Kidney epithelial cell (primary cell): ENCODE measurements around the gene COPS6. TPM values are rescaled to one million over a fixed set of nuclear protein-coding genes. Genes with fewer than 3 reads are reported as not detected.

ENCODE experiments used
- DNase-seq: peaks from one replicate; pipeline ENCODE4 v3.0.0-alpha.2; 2010; ENCODE audit warnings: low read depth
- H3K27me3 ChIP-seq: 2 replicates; pipeline ENCODE4 v1.6.0; 2011; ENCODE audit warnings: low read length; ENCODE audit not compliant: control insufficient read depth, insufficient read depth
- H3K36me3 ChIP-seq: 2 replicates; pipeline ENCODE4 v1.5.1; 2011; ENCODE audit warnings: low read length; ENCODE audit not compliant: control insufficient read depth, insufficient read depth
- H3K4me3 ChIP-seq: 2 replicates; pipeline ENCODE4 v1.5.1; 2011; ENCODE audit warnings: low read depth, mild to moderate bottlenecking, control low read depth, low read length
- CTCF ChIP-seq: IDR thresholded peaks from 2 replicates; pipeline ENCODE4 v1.5.1; 2011; ENCODE audit warnings: mild to moderate bottlenecking, moderate library complexity, low read length, control low read depth, inconsistent platforms; ENCODE audit not compliant: insufficient read depth, poor library complexity, severe bottlenecking
- total RNA-seq: library from RNA; depleted of rRNA; stranded (reverse); fragments of >200 nt; gene quantifications from 2 replicates; pipeline ENCODE4 v1.2.3, GENCODE V29; 2015

COPS6 gene
- total RNA-seq, 1 donor from 2014 or later: 45.2 TPM

DNA sequence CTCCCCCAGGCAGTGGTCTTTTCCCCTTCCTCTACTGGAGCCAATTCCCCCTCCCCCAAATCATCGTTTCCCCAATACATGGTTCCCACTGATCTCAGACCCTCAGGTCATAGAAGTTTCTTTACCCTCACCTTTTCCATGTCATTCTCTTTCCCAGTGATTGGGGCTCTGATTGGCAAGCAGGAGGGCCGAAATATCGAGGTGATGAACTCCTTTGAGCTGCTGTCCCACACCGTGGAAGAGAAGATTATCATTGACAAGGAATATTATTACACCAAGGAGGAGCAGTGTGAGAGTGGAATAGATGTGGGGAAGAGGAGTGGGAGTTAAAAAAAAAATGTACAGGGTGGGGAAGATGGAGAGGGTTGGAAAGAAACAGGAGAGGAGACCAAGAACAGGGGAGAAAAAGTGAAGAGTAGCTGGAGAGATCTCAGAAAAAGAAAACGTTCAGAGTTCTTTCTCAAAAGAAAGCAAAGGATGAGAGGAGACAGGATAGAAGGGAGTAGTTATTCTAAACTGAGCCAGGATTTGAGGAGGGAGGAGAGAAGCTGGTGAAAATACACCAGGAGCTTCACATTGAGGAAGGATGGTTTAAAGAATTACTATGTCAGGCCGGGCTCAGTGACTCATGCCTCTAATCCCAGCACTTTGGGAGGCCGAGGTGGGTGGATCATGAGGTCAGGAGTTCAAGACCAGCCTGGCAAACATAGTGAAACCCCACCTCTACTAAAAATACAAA lies 858 bp downstream of the COPS6 start:
- peak overlapping the region; percentile 94 for H3K4me3 ChIP-seq
- peaks cover 9% of the 10 kb centered on the region for H3K36me3 ChIP-seq
- DNase-seq: no peak
- H3K27me3 ChIP-seq: no peaks in the 10 kb centered on the region
- TF ChIP-seq CTCF: no peak

DNA sequence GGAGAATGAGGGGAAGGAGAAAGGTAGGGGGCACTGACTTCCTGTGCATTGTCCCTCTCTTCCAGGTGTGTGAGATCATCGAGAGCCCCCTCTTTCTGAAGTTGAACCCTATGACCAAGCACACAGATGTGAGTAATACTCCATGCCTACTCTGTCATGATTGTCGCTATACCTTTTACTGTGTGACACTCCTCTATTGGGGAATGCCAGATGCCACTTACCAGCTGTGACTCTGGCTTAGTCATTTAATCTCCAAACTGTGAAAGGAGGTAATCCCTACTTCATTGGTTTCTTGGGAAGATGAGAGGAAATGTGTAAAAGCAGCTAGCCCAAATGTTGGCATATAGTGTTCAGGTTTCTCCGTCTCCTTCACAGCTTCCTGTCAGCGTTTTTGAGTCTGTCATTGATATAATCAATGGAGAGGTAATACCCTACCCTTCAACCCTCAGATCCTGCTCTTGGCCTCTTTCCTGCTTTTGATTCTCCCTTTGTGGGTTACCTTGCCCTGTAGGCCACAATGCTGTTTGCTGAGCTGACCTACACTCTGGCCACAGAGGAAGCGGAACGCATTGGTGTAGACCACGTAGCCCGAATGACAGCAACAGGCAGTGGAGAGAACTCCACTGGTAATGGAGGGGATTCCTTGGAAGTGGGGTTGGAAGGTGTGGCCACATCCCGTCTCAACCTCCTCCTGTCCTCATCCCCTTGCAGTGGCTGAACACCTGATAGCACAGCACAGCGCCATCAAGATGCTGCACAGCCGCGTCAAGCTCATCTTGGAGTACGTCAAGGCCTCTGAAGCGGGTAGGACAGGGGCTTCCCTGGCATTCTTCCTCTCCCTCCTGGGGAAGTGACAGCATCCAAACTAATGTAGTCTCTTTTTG lies 2.0 kb downstream of the COPS6 start:
- TF ChIP-seq CTCF: no peak
- Histone ChIP-seq H3K27me3 (no peaks in the 10 kb centered on the region), H3K36me3 (peaks cover 10% of the 10 kb centered on the region), H3K4me3 (no peak overlapping the region)
- DNase-seq: no peak

DNA sequence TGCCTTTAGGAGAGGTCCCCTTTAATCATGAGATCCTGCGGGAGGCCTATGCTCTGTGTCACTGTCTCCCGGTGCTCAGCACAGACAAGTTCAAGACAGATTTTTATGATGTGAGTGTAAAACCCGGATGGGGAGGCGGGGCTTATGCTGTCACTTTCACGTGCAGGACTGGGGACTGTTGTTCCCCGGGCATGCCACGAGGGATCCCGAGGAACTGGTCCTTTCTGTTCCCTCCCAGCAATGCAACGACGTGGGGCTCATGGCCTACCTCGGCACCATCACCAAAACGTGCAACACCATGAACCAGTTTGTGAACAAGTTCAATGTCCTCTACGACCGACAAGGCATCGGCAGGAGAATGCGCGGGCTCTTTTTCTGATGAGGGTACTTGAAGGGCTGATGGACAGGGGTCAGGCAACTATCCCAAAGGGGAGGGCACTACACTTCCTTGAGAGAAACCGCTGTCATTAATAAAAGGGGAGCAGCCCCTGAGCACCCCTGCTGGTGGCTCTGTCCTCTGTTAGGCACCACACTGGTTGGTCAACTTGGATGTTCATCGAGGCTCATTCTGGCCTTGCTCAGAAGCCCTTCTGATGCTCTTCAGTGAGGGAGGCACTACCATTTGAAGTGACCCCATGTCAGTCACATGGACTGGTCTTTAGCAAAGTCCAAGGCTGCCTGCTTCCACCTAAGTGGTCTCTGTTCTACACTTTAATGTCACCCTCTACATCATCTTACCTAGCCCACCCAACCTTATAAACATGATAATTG lies 2.8 kb downstream of the COPS6 start:
- no peak for TF ChIP-seq CTCF
- Histone ChIP-seq H3K4me3 (no peak overlapping the region), H3K27me3 (no peaks in the 10 kb centered on the region), H3K36me3 (peaks cover 10% of the 10 kb centered on the region)
- DNase-seq: no peak

DNA sequence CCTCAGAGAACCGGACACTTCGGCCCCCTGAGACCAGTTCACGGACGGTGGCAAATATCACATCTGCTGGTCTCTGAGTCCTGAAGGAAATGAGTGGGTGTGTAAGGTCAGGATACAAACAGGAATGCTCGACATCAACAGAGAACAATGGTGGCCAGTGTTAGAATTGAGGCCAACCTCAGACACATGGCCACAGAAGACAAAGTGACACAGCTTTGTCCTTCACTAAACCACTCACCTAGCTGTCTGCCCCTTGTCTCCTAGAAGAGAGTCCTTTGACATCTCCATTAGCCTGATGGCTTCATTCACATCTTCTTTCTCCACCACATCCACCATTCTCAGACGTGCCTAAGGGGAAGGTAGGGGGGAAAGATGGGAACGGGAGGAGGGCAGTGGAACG lies 4.3 kb downstream of the COPS6 start:
- peaks cover 14% of the 10 kb centered on the region for H3K36me3 ChIP-seq
- TF ChIP-seq CTCF: no peak
- no peak for DNase-seq
- no peak overlapping the region for H3K4me3 ChIP-seq
- no peaks in the 10 kb centered on the region for H3K27me3 ChIP-seq

- no peak for TF ChIP-seq CTCF
- Histone ChIP-seq H3K27me3 (no peaks in the 10 kb centered on the region), H3K36me3 (peaks cover 15% of the 10 kb centered on the region), H3K4me3 (no peak overlapping the region)
- no peak for DNase-seq
Observed at GRCh38 chr7:100093498-100093897, 4.7 kb downstream of the COPS6 start.
